Stimulated activated CD4-positive, alpha-beta T cell treated with anti-CD3 and anti-CD28 coated beads, Interleukin-4, amount 100 ng/mL, for 24 hours (primary cell): ENCODE data around the gene GSN.

Experiments
- DNase-seq: peaks from one replicate; pipeline ENCODE4 v3.0.0-alpha.2; 2020

The GSN gene

DNA sequence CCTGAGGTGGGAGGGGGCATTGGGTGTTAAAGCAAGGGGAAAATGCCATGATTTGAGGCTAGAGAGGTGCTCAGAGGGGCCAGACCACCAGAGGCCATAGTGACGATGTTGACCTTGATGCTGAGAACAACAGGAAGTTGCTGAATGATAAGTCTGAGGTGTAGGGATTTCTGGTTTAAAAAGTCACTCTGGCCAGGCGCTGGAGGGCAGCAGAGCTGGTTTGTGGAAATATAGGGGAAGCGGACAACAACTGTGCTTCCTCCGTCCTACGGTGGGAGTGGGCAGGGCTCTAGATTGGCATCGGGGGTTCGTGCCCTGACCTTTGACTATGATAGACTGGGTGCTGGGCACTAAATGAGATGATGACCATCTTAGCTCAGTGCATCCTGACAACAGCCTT is 57.4 kb downstream of the GSN start:
- DNase-seq: no peak

DNA sequence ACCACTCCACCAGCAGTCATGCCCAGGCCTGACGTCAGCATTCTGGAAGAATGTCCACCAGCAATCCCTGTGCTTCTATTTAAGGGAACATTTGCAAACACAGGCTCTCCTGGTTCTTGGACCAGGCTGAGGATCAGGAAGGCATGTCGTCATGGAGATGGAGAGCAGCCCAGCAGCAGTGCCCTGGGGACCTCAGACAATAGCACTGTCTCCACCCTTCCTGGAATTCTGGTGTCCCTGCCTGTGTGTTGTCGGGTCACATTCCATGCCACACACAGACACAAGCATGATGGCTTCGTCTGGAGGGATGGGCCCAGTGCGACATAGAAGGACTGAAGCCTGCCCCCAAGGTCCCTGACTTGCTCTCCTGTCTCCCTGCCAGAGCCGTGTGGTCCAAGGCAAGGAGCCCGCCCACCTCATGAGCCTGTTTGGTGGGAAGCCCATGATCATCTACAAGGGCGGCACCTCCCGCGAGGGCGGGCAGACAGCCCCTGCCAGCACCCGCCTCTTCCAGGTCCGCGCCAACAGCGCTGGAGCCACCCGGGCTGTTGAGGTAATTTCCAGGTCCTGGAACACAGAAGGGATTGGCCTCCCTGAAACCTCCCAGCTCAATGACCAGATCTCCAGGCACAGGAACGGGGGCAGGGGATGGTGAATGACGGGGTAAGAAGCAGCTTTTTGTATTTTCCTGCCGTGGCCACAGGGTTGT is 58.3 kb downstream of the GSN start:
- DNase-seq: no peak

DNA sequence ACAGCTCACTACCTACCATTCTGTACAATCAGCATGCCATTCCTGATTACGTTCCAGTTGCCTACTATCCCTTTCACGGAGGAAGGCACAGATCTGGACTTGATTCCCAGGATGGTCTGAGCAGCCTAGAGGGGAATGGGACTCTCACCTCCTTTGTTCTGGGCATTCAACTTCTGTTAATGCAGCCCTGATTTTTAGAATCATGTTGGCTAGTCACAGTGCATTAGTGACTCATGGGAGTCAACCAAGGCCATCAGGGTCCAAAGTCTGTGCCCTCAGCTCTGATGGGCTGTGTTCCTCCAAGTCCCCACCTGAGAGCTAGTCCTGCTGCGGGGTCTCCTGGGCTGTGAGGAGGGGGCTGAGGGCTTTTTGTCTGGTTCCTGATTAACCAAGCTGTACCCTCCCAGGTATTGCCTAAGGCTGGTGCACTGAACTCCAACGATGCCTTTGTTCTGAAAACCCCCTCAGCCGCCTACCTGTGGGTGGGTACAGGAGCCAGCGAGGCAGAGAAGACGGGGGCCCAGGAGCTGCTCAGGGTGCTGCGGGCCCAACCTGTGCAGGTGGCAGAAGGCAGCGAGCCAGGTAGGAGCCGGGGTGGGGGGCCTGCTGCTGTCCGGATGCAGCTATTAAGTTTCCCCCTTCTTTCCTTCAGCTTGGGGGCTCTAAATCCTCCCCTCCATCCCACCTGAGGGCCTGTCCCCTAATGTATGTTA is 59.1 kb downstream of the GSN start:
- DNase-seq: no peak

DNA sequence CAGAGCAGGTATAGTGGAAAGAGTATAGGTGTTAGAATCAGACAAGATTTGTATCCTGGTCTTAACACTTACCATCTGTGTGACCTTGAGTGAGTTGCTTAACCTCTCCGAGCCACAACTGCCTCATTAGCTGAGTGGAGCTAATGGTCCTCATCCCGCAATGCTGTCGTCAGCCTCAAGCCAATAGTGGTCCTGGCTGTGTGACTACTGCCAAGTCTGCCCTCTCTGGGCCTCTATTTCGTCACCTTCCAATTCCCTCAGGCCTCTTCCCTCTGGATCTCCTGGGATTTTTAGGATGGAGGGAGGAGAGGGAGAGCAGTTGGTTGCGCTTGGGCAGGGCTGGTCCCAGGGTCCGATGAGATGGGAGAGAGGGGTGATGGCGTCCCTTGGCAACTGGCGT is 60.5 kb downstream of the GSN start:
- DNase-seq: no peak

DNA sequence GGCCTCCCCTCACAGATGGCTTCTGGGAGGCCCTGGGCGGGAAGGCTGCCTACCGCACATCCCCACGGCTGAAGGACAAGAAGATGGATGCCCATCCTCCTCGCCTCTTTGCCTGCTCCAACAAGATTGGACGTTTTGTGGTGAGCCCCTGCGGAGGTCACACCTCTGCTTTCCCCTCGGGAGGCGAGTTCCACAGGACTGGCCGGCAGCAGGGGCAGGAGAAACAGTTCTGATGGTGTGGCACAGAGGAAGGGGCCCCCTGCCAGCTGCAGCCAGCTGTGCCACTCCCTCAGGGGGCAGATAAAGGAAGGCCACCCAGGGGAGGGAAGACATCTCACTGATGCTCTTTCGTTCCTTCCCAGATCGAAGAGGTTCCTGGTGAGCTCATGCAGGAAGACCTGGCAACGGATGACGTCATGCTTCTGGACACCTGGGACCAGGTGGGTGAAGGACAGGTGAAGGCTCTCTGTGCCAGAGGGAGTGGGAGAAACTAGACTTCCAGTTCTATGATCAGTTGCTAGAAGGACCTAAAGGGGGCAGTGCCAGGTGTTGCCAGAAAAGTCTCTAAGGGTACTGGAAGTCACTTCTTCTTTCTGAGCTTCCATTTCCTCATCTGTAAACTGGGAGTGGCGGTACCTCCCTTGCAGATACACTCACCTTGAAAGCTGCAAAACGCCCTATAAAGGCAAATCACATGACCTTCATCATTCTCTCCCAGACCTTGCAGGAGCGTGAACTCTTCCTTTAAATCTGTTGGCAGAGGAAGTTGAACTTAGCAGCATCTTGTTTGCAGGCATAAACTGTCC is 61.1 kb downstream of the GSN start:
- DNase-seq: no peak

DNA sequence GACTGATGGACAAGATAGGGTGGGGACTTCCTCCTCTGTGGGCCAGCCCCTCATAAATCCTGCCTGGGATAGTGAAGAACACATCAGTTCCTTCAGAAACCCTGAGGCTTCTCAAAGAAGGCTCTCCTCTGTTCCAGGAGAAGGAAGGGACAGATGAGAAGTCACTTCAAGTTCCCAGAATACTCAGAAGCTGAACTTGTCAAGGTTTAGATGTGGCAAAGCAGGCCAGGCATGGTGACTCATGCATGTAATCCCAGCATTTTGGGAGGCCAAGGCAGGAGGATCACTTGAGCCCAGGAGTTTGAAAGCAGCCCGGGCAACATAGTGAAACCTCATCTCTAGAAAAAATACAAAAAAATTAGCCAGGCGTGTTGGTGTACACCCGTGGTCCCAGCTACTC is 63.6 kb downstream of the GSN start:
- DNase-seq: no peak

DNA sequence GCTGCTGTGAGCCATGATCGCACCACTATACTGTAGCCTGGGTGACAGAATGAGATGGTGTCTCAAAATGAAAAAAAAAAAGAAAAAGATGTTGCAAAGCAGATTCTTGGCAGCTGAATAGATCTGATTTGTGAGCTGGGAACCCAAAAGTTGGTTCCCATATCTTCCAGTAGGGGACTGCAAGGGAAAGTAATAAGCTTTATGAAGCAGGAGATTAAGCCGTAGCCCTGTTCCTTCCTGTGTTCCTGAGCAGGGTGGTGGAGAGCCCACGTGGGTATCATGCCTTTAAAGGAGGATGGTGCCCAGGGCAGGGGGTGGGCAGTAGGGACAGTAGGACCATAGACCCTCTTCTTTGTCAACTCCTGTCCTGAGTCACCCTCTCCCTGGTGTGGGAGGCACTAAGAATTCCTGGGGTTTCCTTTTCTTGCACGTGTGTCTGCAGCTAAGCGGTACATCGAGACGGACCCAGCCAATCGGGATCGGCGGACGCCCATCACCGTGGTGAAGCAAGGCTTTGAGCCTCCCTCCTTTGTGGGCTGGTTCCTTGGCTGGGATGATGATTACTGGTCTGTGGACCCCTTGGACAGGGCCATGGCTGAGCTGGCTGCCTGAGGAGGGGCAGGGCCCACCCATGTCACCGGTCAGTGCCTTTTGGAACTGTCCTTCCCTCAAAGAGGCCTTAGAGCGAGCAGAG is 64.2 kb downstream of the GSN start:
- DNase-seq: no peak

DNA sequence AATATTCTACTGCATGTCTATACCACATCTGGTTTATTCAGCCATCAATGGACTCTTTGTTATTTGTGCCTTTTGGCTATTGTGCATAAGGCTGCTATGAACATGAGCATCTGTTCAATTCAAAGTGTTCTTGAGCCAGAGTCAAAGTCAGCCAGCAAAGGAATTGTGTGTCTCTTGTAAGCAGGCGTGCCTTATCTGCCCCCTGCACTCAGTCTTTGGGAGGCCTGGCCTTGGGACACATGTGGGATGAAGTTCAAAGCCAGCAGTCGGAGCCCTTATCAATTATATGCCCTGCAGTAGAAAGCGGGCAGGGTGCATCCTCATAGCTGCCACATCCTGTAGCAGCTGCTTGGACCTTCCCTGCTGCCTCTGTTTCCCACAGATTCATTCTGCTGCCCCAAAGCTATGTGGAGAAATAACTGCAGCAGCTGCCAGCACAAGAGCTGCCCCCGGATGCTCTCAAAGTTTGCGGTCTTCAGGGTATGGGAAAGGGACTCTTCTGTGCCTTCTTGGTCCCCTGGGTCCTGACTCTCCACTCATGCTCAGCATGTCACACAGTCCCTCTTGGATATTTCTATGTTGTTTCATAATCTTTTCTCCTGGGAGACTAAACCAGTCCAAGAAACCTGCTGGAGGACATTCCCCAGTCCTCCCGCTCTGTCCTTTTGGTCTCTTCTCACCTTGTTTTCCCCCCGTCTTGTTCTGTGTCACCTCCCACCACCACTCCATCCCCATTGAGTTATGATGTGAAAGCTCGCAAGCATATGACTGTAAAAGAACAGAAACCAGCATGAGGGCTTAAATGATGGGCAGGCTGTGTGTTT is 66.2 kb downstream of the GSN start:
- DNase-seq: no peak

DNA sequence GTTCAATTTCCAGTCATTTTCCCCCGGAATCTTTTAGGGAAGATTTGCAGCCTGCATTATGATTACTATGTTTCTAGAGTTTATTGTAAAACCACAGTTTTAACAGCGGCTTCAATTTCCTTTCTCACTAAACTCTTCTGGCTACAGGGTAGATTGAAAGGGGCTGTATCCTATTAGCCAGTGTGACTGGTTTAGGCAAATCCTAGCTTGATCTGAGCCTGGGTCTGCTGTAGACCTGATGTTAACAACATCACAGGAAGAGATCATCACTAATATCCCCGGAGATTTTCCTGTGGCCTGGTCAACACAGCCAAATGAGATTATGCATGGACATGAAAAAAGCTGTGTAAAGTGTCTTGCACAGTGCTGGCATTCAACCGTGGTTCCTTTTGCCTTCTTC is 68.7 kb downstream of the GSN start:
- DNase-seq: no peak

DNA sequence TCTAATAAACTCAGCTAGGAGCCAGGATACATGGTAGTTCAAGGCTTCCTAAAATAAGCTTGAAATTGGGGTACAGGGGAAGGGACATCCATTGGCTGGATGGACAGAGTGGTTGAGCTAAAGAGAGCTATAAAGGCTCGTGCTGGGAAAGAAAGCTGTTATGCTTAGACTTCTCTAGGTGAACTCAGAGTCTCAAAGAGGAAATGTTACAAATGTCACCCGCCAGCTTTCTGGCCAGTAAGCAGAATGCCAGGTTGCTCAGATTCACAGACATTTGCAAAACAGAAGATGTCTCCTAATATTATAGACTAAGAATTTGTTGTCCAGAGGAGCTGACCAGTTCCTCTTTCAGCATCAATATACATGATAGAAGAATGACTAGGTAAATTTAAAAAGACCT is 71.5 kb downstream of the GSN start:
- DNase-seq: no peak

DNA sequence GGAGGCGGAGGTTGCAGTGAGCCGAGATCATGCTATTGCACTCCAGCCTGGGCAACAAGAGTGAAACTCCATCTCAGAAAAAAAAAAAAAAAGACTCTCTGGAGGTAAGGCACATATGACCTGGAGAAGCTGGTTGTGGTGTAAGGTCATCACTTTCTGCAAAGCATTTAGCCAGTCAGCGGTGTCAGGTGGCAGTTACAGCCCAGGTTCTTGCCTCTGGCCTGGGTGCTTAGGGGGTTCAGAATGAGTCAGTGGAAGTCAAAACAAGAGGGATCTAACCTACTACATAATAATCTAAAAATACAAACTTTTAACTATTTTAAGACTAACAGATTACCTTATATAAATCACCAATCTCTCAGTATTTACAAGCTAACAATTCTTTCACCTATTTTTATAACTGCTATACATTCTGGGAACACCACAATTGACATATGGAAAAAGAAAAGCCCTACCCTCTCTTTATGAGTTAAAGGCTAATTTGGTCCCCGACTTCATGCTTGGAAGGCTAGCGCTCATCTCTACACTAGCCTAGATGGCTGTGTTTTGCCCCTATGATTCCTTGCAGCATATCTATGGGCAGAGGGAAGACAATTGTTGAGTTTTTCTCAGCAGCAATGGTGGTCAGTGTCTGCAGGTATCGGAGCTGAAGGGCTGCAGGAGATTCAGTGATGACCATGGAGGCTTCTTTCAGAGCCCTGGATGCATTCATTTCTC is 72.9 kb downstream of the GSN start:
- no peak for DNase-seq

DNA sequence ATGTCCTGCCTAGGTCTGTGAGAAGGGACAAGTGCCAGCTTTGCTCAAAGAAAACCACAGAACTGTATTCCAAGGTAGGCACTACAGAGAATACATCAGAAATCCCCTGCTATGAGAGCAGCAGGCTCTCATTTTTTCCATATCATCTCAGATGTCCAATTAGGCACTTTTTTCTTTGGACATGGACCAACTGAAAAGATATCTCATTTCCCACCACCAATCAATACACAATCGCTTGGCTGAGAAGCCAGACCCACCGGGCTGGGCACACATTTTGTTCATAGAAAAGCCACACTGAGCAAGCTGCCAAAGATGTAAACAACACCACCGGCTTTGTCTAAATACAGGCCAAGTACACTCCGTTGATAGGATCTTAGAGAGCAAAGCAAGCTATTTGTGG is 76.2 kb downstream of the GSN start:
- DNase-seq: no peak

DNA sequence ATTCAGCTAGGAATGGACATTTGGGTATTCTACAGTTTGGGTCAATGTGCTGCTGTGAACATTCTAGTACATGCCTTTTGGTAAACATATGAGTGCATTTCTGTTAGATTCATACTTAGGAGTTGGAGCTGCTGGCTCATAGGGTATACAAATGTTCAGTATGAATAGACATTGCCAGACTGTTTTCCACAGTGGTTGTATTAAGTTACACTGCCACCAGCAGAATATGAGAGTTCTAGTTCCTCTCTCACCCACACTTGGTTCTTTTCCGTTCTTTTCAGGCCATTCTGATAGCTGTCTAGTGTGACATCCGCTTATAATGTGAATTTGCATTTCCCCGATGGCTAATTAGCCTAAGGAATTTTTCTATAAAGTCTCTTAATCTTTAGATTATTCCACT is 77.1 kb downstream of the GSN start:
- no peak for DNase-seq

DNA sequence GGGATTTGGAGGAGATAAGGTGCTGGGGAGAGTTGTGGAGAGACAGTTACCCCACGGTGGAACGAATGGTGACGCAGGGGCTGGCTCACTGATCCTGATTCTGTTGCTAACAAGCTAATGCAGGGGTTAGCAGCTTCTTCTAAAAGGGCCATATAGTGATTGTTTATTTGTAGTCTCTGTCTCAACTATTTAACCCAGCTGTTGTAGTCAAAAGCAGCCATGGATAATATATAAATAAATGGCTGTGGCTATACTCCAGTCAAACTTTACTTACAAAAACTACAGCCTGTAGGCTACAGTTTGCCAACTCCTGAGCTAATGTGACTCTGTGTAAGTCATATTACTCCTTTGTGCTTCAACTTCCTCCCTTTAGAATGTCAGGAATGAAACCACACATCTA is 80.3 kb downstream of the GSN start:
- DNase-seq: no peak

DNA sequence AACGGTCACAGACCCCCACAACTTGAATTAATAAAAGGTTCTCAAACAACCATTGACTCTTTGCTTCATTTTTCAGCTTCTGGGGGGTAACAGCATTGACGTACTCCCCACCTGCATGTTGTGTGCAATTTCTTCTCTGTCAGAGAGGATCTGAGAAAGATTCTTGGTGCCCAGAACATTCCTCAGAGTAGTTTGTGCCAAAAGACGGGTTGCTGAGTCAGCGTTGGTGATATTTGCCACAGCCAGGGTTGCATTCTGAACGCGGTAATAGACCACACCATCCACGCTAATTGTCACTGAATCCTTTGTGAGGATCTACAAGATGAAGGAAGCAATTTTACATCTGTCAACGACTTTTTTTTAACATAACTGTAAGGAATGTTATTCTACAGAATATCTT is 81.0 kb downstream of the GSN start:
- DNase-seq: no peak

DNA sequence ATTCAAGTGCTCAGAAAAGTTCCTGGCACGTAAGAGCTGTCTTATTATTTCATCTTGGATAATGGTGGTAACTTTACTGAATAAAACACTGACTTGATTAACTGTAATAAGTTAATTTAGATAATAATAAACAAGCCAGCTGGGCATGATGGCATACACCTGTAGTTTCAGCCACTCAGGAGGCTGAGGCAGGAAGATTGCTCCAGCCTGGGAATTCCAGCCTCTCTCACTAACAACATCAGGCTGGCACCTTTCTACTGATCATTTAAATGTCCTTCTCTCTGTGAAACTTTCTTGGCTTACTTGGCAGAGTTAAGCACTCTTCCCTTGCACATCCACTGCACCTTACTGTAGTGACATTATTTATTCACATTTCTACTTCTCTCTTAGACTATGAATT is 82.1 kb downstream of the GSN start:
- no peak for DNase-seq

DNA sequence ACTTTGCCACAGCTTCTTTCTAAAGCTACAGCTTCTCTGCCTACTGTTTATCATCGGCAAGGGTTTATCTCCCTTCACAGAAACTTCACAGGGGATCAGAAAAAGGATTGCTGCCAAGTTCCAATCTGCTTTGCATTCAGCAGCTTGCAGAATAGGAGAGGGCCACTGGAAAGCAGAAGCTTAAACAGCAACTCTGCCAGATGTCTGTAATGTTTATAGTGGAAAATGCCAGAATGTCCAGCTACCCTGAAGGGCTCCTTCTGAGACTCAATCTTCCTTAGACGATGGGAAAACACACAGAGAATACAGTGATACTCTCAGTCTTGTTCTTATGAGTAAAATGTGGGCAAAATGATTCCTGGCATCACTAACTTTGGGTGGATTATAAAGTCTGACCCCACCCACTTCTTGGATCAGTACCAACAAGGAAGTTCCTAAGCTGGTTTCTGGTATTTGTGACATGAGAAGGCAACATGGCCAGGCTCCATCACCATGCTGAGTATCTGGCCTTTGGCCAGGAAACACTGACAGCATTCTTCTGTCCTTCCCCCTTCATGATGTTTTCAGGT is 83.1 kb downstream of the GSN start:
- DNase-seq: no peak

DNA sequence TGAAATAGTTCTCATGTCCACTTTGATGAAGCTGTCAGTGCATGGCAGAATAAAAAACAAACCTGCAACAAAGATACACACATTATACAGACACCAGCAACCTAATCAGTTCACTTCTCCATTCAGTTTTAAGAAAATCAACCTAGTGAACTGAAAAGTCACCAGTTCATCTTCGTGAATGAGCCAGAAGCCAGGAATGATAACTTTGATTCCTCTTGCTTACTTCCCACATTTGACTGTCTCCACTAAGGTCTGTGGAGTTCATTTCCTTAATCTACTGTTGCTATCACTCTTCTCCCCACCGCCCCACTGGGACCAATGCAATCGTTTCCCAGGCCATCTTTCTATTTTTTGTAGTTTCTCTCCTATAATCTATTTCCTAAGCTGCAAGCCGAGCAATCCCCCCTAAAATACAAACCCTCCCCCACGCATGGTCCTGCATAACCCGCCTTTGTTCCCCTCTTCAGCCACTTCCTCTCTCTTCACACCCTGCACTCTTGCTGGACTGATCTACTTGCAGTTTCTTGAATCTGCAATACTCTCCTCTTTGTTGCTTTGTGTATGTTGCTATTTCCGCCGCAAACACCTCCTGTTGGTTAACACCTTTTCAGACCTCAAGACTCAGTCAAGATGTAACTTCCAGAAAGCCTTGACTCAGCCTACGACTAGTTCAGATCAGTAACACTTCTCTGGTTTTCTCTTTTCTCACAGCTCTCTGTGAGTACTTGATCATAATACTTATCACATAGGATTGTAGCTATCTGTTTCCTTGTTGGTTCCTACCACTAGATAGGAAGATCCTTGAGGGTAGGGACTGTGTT is 85.5 kb downstream of the GSN start:
- peak; percentile 50 for DNase-seq

DNA sequence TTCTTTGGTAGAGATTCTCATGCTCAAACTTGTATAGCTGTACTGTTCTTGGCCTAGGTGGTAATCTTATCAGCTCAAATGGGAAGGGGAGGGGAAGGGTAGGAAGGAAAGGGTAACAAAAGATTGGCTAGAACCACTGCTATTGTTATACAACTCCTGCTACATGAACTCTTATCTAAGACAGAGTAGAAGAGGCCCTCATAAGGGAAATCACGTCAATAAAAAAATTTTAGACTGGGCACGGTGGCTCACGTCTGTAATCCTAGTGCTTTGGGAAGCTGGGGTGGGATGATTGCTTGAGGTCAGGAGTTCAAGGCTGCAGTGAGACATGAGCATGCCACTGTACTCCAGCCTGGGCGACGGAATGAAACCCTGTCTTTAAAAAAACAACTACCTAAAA is 86.2 kb downstream of the GSN start:
- DNase-seq: no peak

DNA sequence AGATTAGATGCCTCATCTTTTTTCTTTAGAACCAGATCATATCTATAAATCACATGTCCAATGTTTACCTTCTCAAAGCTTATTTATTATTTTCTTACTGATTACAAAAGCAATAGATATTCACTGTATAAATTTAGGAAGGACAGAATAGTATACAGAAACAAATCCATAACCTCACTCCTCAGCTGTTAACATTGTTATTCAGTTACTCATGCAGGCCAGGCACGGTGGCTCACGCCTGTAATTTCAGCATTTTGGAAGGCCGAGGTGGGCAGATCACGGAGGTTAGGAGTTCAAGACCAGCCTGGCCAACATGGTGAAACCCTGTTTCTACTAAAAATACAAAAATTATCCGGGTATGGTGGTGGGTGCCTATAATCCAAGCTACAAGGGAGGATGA is 86.8 kb downstream of the GSN start:
- no peak for DNase-seq

DNA sequence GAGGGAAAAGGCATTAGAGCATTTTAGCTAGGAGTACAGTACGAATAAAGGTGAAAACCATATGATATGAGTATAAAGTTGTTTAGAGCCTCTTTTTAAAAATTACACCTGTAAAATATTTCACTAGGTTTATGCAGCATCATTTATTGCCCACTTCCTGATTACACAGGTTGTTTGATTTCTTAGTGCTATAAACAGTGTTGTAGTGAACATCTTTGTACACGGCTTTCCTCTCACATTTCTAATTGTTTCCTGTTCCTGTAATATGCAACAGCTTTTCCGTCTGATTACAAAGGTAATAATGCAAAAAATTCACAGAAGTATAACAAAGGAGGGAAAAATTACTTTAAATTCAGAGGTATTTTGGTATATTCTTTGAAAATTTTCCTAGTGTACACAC is 89.0 kb downstream of the GSN start:
- DNase-seq: no peak
